GM21515 (cell line): ENCODE results near the gene RAMACL.

Source experiments
- ATAC-seq: cut with Tn5 transposase; IDR thresholded peaks from one replicate; pipeline ENCODE4 v1.9.1; 2021; ENCODE audit not compliant: unreplicated experiment

Gene RAMACL

GRCh38 chr6:166559662-166560061, 26.8 kb downstream of the RAMACL start:
- ATAC-seq: no peak

- ATAC-seq: no peak
Observed at GRCh38 chr6:166559211-166559610, 27.3 kb downstream of the RAMACL start.

GRCh38 chr6:166558156-166559005, 28.1 kb downstream of the RAMACL start:
- no peak for ATAC-seq

- no peak for ATAC-seq
Observed at GRCh38 chr6:166556863-166557322, 29.6 kb downstream of the RAMACL start.

- ATAC-seq: no peak
Observed at GRCh38 chr6:166556336-166556735, 30.1 kb downstream of the RAMACL start.

GRCh38 chr6:166555086-166555485, 31.4 kb downstream of the RAMACL start:
- ATAC-seq: no peak

- no peak for ATAC-seq
Observed at GRCh38 chr6:166554316-166554715, 32.2 kb downstream of the RAMACL start.

GRCh38 chr6:166553563-166554271, 32.8 kb downstream of the RAMACL start:
- no peak for ATAC-seq

- no peak for ATAC-seq
Observed at GRCh38 chr6:166552600-166552999, 33.9 kb downstream of the RAMACL start.

- no peak for ATAC-seq
Observed at GRCh38 chr6:166551754-166552495, 34.6 kb downstream of the RAMACL start.

GRCh38 chr6:166546653-166547052, 39.8 kb downstream of the RAMACL start:
- ATAC-seq: no peak

GRCh38 chr6:166545156-166546034, 41.1 kb downstream of the RAMACL start:
- no peak for ATAC-seq

- ATAC-seq: no peak
Observed at GRCh38 chr6:166544296-166544605, 42.2 kb downstream of the RAMACL start.

GRCh38 chr6:166543603-166544295, 42.7 kb downstream of the RAMACL start:
- no peak for ATAC-seq

GRCh38 chr6:166542580-166542912, 43.9 kb downstream of the RAMACL start:
- ATAC-seq: no peak

GRCh38 chr6:166541876-166542579, 44.5 kb downstream of the RAMACL start:
- ATAC-seq: no peak

- ATAC-seq: peak; percentile 5
Observed at GRCh38 chr6:166541366-166541765, 45.1 kb downstream of the RAMACL start.

- peak; percentile 95 for ATAC-seq
Observed at GRCh38 chr6:166540631-166541331, 45.7 kb downstream of the RAMACL start.

GRCh38 chr6:166539543-166539942, 46.9 kb downstream of the RAMACL start:
- ATAC-seq: no peak
